NCI-H82 treated with DMSO at 0.1 percent for 48 hours (cell line): ENCODE results near the gene SEPTIN5.
"Not testable (repeated sequence)": the region's sequence is repeated elsewhere in the genome, so short reads cannot be mapped to it uniquely, and the experiment has no call there.

Experiments
- DNase-seq: peaks from one replicate; lab custom pipeline; 2025; ENCODE audit not compliant: unreplicated experiment; lab: John Stamatoyannopoulos, UW

Gene SEPTIN5

DNA sequence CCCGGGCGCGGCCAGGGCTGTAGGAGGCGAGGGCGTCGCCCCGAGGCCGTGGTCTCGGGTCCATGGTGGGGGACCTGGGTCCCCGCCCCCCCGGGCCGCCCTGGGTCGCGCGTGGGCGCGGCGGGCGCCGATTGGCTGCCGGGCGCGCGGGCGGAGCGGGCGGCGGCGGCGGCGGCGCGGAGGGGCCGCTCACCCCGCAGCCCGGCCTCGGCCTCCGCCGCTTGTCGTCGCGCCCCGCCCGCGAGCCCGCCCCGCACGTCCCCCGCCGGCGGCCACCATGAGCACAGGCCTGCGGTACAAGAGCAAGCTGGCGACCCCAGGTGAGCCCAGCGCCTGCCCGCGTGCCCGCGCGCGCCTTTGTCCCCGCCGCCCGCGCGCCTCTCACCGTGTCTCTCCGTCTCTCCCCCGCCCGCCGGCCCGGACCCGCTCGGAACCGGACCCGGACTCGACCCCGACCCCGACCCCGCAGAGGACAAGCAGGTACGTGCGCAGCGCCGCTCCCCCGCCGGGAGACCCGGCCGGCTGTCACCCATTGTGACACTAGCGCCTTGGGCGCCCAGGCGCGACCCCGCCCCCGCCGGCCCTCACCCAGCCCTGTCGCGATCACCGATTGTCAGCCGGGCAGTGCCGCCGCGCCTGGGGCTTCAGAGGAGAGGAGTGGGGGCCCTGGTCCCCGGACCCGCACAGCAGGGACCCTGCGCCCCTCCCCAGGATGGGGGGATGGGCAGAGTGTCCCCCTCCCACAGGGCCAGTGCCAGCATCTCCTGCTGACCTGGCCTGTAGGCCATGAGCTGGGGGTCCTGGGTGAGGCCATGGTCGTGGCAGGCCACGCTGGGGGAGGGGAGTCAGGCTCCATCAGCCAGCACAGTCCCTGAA is at the start of gene SEPTIN5:
Gene SEPTIN5, plus strand, starts transcription at position 192 of the 876 bp plus-strand sequence. Its CDS starts 86 bp downstream, at position 278.
- no peak for DNase-seq

DNA sequence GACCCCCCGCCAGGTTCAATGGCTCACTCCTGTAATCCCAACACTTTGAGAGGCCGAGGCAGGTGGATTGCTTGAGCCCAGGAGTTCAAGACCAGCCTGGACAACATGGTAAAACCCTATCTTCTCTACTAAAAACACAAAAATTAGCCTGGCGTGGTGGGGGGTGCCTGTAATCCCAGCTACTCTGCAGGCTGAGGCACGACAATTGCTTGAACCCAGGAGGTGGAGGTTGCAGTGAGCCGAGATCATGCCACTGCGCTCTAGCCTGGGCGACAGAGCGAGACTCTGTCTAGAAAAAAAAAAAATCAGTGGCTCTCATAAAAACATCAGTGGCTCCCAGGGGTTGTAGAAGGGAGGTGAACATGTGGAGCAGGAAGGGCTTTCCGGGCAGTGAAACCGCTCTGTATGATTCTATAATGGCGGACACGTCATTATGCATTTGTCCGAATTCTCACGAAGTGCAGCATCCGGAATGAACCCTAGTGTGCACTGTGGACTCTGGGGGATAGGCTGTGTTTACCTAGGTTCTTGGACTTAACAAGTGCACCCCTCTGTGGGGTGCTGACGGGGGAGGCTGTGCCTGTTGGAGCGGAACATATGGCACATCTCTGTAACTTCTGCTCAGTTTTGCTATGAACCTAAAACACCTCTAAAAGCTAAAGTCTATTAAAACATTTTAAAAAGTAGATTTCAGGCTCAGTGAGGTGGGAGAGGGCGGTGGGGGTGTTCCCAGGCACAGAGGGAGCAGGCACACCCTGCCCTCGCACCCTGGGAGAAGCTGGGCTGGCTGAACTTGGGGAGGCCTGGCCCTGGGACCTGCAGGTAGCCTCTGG is 49.1 kb upstream of the SEPTIN5 start:
- DNase-seq, result no peak

DNA sequence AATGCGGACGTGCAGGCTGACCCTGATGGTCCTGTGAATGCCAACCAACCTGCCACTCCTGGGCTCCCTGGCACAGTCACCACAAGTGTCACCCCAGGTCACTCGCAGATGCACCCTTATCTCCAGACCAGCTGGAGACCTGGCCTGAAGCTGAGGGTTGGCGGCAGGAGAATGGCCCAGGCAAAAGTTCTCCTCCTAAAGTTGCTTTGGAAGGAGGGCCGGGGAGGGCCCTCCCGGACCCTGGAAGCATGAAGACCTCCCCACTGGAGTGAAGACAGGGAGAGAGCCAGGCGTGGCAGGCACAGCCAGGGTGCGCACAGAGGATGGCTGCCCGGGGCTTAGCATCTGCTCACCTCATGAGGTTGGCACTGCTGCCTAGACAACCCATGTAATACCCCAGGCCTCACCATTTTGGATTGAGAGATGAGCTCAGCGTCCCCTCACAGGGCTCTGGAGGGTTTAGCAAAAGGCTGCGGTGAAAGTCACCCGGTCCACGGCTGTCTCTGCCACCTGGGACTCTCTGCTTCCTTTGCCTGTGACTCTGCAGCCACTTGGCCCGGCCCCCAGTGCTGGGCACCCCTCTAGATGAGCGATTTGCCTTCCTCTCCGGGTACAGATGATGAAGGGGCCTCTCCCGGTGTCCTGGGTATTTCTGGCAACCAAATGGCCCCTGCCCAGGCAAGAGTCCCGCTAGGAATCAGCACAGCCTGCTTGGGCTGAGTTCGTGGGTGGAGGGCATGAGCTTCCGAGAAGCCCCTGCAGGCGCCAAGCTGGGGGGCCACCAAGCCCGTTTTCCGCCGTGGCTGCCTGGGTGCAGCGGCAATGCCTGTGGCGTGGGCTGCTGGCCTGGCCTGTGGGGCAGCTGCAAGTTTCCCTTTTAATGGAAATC is 48.3 kb upstream of the SEPTIN5 start:
- no peak for DNase-seq

DNA sequence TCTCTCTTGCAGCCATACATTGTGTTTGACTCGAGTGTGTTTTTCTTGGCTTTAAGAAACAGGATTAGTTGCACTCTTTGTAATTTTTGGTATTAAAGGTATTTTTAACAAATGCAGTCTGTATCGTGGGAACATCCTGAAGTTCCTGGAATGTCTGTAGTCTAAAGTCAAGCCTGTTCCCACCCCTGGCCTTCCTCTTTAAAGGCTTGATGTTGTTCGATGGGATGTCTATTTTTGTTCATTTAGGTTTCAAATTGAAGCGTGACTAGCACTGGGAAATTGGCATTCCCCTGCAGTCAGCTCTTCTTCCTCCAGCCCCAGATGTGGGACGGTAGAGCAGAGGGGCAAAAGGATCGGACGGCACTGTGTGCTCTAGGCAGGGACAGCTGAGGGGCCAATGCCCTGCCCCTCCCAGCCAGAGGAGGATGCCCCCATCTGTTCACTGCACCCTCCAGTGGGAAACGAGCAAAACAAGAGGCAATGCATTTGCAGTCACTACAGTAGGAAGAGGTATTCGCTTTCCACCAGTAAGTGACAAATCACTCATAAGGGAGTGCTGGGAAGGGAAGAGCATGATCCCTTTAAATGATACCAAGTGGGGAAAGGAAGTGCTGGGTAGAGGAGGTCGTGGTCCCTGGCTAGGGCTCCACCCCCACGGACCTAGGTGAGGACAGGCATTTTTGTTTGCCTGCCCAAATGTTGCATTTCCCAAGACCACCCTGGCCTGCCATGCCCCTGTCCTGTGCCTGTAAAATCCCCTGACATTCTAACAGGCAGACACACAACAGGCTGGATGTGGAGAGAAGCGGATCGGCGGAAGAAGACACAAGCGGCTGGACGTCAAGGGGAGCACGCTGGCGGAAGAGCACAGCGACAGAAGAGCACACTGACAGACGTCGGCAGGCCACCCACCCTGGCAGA is 47.4 kb upstream of the SEPTIN5 start:
- DNase-seq, result no peak

DNA sequence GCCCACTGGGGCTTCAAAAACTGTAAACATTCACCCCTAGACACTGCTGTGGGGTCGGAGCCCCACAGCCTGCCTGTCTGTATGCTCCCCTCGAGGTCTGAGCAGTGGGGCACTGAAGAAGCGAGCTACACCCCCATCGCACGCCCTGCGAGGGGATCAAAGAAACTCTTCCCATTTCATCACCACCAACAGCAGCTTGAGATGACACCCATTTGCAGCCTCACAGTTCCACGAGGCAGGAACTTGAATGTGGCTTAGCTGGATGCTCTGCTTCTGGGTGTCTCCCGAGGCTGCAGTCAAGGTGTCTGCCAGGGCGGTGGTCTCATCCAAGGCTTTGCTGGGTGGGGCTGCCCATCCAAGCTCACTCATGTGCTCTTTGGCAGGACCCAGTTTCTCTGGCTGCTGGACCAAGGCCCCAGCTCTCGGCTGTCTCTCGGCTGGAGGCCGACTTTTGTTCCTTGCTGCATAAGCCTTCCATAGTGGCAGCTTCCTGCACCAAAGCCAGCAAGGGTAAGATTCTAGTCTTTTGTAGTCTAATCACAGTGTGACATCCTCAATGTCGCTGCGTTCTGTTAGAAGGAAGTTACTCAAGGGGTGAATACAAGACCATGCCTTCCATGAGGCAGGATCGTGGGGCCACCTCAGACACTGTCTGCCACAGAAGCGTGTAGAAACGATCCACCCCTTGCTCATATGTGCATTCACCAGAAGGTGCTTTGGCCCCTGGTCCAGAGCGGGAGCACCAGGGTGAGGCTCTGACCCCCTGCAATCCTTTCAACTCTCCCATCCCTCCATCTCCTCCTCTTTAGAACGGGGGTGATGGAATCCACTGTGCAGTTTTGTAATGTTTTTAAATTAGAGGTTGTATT is 46.2 kb upstream of the SEPTIN5 start:
- DNase-seq, result no peak

DNA sequence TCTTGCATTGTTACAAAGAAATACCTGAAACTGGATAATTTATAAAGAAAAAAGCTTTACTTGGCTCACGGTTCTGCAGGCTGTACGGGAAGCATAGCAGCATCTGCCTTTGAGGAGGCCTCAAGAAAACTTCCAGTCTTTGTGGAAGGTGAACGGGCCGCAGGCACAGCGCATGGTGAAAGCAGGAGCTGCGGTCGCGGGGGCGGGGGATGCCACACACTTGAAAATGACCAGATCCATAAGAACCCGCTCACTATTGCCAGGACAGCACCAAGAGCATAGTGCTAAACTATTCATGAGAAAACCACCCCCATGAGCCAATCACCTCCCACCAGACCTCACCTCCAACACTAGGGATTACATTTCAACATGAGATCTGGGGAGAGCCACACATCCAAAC is 45.6 kb upstream of the SEPTIN5 start:
- no peak for DNase-seq

DNA sequence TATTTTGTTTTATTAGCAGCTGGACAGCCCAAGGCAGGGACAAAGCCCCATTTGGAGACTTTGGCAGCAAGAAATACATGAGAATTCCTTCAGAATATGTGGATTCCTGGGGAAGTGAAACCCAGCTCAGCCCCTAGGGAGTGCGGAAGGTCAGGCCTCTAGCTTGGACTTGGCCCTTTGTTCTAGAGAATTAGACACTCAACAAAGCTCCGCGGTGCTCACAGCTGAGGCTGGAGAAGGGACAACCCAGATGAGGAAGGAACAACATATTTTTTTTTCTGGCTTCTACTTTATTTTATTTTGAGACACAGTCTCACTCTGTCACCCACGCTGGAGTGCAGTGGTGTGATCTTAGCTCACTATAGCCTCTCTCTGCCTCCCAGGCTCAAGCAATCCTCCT is 44.7 kb upstream of the SEPTIN5 start:
- DNase-seq, result no peak

DNA sequence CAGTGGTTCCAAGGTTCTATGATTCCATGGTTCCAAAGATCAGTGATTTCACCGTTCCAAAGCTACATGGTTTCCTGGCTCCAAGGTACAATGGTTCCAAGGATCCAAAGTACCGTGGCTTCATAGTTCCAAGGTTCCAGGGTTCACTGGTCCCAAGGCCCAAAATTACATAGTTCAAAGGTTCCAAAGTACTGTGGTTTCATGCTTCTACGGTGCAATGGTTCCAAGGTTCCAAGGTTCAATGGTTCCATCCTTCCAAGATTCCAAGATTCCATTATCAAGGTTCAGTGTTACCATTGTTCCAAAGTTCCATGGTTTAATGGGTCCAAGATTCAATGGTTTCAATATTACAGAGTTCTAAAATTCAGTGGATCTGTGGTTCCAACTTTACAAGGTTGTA is 43.0 kb upstream of the SEPTIN5 start:
- no peak for DNase-seq

DNA sequence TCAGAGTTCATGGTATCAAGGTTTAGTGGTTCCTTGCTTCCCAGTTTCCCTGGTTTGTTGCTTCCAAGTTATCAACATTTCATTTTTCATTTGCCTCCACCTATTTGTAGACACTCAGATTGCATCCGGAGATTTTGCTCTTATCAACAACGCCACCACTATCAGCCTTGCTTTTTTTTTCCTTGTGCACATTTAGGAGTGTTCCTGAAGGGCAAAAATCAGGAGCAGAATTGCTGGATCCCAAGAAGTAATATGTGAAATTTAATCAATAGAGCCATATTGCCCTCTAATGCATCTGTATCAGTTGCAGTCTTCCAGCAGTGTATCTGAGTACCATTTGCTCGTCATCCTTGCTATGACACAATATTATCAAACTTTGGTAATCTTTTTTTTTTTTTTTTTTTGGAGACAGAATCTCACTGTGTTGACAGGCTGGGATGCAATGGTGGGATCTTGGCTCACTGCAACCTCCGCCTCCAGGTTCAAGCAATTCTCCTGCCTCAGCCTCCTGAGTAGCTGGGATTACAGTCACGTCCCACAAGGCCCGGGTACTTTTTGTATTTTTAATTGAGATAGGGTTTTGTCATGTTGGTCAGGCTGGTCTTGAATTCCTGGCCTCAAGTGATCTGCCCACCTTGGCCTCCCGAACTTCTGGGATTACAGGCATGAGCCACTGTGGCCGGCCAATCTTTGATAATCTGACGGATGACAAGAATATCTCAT is 42.1 kb upstream of the SEPTIN5 start:
- no peak for DNase-seq

DNA sequence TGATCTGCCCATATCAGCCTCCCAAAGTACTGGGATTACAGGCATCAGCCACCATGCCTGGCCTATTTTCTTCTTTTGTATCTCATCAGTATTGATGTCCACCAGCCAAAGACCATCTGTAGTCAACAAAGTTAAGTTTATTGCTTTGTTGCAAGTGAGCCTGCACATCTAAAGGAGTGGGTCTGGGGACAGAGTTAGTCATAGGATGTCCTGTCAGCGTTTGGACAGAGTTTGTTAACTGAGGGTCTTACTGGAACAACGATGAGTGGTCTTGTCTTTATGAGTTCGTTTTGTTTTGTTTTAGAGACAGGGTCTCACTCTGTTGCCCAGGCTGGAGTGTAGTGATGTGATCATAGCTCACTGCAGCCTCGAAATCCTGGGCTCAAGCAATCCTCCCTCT is 40.6 kb upstream of the SEPTIN5 start:
- no peak for DNase-seq

DNA sequence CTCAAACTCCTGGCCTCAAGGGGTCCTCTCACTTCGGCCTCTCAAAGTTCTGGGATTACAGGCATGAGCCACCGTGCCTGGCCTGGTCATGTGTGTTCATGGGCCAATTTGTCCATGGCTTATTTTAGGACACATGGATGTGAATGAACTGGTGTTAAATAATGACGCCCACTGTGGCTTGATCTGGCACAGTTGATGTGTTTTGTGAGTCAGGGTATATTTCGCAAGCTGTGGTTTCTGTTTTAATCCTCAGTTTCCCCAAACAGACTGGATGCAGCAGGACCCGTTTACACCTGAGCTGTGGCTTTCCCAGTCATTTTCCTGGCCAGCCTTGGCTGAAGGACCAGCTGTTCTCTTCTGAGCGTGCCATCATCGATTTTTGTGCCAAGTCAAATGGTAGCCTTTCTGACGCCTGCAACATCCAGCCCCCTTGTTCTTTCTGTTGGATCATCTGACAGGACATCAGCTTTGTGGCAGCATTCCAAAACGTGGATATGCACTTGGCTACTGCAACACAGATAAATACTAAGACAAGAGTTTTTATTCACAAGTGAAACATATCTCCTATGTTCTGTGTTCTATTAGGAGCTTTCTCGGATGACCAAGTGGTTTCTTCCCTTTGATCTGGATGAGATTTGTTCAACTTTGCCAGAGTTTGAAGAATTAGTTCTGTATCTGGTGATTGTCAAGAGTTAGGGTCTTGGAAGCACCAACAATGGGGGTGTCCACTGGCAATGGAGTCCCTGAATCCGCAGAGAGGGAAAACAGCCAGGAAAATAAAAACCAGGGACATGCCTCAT is 40.0 kb upstream of the SEPTIN5 start:
- DNase-seq, result no peak

DNA sequence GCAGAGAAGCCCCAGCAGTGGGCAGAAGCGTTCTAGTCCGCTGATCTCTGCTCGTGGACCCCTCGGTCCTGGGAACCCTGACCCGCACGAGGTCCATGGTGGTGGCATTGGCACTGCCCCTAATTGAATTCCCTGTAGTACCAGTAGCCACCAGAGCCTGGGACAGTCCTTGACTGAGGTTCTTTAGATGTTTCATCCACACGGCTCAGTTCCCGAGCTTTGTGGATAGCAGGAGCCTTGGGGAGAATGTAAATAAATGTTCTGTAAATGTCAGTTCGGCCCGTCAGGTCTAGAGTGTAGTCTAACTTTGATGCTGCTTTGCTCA is 39.4 kb upstream of the SEPTIN5 start:
- no peak for DNase-seq

DNA sequence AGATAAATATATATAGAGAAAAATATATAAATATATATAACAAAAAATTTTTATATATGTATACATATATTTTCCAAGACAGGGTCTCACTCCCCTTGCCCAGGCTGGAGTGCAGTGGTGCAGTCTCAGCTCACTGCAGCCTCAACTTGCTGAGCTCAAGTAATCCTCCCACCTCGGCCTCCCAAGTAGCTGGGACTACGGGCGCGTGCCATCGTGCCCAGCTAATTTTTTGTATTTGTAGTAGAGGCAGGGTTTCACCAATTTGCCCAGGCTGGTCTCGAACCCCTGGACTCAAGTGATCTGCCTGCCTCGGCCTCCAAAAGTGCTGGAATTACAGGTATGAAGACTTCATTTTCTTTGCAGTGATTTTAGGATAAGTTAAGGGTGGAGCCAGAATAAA is 38.9 kb upstream of the SEPTIN5 start:
- DNase-seq, result no peak

DNA sequence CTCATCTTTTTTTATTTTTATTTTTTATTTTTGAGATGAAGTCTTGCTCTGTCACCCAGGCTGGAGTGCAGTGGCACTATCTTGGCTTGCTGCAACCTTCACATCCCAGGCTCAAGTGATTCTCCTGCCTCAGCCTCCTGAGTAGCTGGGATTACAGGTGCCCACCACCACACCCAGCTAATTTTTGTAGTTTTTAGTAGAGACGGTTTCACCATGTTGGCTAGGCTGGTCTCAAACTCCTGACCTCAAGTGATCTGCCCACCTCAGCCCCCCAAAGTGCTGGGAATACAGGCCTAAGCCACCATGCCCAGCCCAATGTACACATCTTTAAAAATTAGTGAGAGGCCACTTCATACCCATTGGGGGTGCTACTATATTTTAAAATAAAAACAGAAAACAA is 37.9 kb upstream of the SEPTIN5 start:
- DNase-seq, result not testable (repeated sequence)

DNA sequence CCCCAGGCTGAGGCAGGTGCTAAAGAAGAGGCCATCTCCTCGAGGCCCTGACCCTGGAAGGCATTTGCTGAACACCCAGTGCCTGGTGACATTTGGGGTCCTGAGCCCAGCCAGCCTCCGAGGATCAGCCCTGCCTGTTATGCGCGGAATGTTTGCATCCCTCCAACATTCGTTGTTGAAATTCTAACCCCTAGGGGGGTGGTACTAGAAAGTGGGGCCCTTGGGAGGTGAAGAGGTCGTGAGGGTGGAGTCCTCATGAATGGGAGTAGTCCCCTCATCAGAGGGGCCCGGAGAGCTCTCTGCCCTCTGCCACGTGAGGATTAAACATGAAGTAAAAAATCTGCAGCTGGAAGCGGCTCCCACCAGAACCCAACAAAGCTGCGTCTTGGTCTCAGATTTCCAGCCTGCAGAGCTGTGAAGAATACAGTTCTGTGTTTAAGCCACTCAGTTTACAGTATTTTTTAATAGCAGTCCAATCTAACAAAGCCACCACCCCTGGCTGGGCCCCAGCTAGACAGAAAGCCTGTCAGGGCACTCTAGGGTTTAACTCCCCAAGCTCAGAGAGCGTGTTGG is 35.3 kb upstream of the SEPTIN5 start:
- DNase-seq, result no peak

DNA sequence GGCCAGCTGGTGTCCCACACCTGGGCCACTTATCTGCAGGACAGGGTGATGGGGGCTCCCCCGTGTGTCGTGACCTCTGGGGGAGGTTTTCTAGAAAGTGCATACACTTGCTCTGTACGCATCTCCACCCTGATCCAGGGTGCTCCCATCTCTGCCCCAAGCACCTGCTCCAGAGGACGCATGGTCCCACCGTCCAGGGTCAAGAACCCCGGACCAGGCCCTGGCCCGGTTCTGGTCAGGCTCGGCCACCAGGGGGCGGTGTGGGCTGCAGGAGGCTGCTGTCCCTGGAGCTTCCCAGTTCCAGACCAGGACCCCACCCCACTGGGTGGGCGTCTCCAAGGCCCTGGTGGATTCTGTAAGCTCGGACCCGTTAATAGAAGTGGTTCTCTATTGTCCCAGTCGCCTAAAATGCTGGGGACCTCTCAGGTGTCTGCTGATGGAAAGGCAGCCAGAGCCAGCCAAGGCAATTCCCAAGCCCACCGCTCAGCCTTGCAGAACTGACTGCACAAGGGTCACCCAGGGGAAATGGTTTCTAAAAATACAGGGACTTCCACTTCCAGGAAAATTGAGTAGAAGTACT is 34.7 kb upstream of the SEPTIN5 start:
- DNase-seq, result no peak

DNA sequence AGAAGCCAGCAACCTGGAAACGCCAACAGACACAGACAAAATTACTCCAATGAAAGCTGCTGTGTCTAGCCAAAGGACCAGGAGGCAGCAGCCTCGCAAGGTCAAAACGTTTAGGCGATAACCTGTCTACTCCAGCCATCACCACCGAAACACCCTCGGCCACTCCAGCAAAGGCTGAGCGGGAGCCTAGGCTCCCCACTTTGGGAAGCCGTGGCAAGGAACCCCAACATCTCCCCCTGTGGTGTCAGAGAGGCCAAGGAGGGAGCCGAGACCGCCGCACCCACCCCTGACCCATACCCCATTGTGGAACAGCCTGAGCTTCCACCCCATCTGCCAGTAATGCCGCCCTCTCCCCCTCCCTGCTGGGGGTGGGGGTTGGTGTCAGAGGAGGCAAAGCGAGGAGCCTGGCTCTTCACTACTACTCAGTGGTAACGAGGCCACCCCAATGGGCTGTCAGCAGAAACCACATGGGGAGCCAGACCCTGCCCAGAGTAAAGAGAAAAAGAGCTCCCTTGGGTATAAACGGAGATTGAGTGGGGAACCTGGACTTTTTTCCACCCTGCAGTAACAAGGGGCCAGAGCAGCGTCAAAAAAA is 33.9 kb upstream of the SEPTIN5 start:
- DNase-seq, result no peak
